NT2/D1 (cell line): ENCODE data around the gene RAPH1.

Experiments used
- DNase-seq: peaks from one replicate; pipeline ENCODE4 v3.0.0-alpha.2; 2011; ENCODE audit warnings: low read depth, low spot score
- H3K27me3 ChIP-seq: 2 replicates; pipeline ENCODE4 v1.6.0; 2011; ENCODE audit warnings: mild to moderate bottlenecking; ENCODE audit not compliant: insufficient read length, insufficient read depth
- H3K36me3 ChIP-seq: 2 replicates; pipeline ENCODE4 v1.6.1; 2011; ENCODE audit warnings: mild to moderate bottlenecking, low read length, mixed read lengths; ENCODE audit not compliant: insufficient read depth, insufficient read length
- H3K4me1 ChIP-seq: 2 replicates; pipeline ENCODE4 v1.5.1; 2011; ENCODE audit not compliant: insufficient read depth, insufficient read length
- H3K4me3 ChIP-seq: 2 replicates; pipeline ENCODE4 v1.5.1; 2011; ENCODE audit warnings: low read depth; ENCODE audit not compliant: insufficient read length
- H3K9ac ChIP-seq: 2 replicates; pipeline ENCODE4 v1.6.0; 2011; ENCODE audit warnings: low read depth; ENCODE audit not compliant: insufficient read length
- H3K9me3 ChIP-seq: 2 replicates; pipeline ENCODE4 v1.5.1; 2011; ENCODE audit warnings: mild to moderate bottlenecking, low read length; ENCODE audit not compliant: insufficient read depth
- SUZ12 ChIP-seq: IDR thresholded peaks from 2 replicates; pipeline ENCODE4 v1.6.1; 2011; ENCODE audit not compliant: insufficient read length, insufficient read depth; ENCODE audit errors: extremely low read depth
- YY1 ChIP-seq: IDR thresholded peaks from 2 replicates; pipeline ENCODE4 v1.6.1; 2011; ENCODE audit not compliant: insufficient read length, insufficient read depth
- ZNF274 ChIP-seq: IDR thresholded peaks from 2 replicates; pipeline ENCODE4 v1.6.1; 2011; ENCODE audit warnings: mild to moderate bottlenecking, low read depth, low read length

RAPH1 gene

DNA sequence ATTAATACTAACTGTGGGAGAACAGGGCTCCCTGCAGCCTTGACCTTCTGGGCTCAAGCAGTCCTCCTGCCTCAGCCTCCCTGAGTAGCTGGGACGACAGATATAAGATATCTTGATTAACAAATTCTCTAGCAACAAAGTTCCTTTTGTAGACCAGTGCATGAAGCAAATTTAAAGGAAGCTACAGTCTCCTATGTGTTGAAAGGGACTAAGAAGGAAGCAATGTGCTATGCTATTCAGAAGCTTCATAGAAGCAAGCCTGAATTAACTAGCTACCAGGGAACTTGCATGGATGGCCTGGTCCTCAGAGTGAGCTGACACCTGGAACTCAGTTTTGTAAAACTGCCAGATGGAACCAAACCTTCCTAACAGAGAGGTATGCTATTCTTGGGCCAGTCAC is 33.2 kb downstream of the RAPH1 start:
- DNase-seq, result no peak
- Histone ChIP-seq H3K4me1 (no peaks in the 10 kb centered on the region), H3K36me3 (peaks cover 7% of the 10 kb centered on the region), H3K9ac (no peak overlapping the region), H3K9me3 (peaks cover 34% of the 10 kb centered on the region), H3K27me3 (no peaks in the 10 kb centered on the region), H3K4me3 (no peak overlapping the region)
- TF ChIP-seq ZNF274 (no peak), YY1 (no peak), SUZ12 (no peak)

DNA sequence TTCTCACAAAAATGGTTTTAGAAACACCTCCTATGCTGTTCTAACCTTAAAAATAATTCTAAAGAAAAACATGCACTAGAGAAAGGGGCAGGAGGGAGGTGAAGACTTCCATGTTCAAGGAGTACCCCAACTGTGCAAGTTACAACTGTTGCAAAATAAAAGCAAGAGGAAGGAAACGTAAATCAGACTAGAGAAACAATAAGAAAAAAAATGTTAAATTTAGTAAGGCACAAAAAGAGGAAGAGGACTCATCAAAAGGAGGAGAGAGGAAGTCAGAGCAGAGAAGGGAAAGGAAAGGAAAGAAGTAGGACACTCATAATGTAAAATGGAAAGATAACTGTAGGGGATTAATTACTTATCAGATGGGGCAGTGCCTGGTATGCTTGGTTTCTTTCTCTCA is 34.1 kb downstream of the RAPH1 start:
- H3K27me3 ChIP-seq, result no peaks in the 10 kb centered on the region
- H3K9me3 ChIP-seq, result peaks cover 29% of the 10 kb centered on the region
- no peak for DNase-seq
- H3K4me1 ChIP-seq, result no peaks in the 10 kb centered on the region
- H3K9ac ChIP-seq, result no peak overlapping the region
- no peak overlapping the region for H3K4me3 ChIP-seq
- TF ChIP-seq YY1 (no peak), SUZ12 (no peak), ZNF274 (no peak)
- H3K36me3 ChIP-seq, result peaks cover 7% of the 10 kb centered on the region

DNA sequence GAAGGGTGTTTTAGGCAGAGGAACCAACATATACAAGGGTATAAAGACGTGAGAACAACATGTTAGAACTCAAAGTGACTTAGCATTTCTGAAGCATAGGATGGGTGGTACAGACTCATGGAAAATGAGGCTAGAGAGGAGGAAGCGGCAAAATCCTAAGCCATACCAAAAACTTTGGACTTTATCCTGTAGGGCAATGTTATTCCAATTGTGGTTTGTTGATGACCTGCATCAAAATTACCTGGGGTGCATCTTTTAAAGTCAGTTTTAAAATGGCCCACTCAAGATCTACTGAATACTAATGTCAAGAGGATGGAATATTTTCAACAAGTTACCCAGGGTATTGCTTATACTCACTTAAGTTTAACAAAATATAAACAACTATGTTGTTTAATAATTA is 34.8 kb downstream of the RAPH1 start:
- no peaks in the 10 kb centered on the region for H3K4me1 ChIP-seq
- H3K9me3 ChIP-seq, result peaks cover 22% of the 10 kb centered on the region; the same call in 1 of the 2 replicates
- H3K36me3 ChIP-seq, result peaks cover 4% of the 10 kb centered on the region
- no peak overlapping the region for H3K4me3 ChIP-seq
- DNase-seq, result no peak
- H3K27me3 ChIP-seq, result no peaks in the 10 kb centered on the region
- TF ChIP-seq YY1, result no peak
- no peak for TF ChIP-seq SUZ12
- no peak for TF ChIP-seq ZNF274
- H3K9ac ChIP-seq, result no peak overlapping the region

DNA sequence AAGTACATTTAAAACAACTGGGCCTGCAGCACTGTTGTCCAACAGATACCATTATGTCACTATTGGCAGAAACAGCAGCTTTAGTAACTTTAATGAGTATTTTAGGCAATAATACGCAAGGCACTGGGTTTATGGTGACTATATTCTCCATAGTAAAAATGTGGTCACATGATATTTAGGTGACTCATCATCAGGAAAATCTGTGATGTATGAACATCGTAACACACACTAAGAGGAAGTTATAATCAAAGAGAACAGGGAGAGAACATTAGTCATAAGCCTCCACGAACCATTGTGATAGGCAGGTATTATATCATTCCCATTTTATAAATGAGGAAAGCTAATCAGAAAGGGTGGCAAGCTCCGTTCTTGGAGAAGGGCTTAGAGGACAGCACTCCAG is 36.9 kb downstream of the RAPH1 start:
- DNase-seq, result no peak
- peaks cover 2% of the 10 kb centered on the region; the same call in 1 of the 2 replicates for H3K9me3 ChIP-seq
- no peaks in the 10 kb centered on the region for H3K27me3 ChIP-seq
- H3K4me1 ChIP-seq, result no peaks in the 10 kb centered on the region
- TF ChIP-seq YY1 (no peak), SUZ12 (no peak), ZNF274 (no peak)
- no peak overlapping the region for H3K4me3 ChIP-seq
- H3K36me3 ChIP-seq, result peaks cover 16% of the 10 kb centered on the region
- H3K9ac ChIP-seq, result no peak overlapping the region

DNA sequence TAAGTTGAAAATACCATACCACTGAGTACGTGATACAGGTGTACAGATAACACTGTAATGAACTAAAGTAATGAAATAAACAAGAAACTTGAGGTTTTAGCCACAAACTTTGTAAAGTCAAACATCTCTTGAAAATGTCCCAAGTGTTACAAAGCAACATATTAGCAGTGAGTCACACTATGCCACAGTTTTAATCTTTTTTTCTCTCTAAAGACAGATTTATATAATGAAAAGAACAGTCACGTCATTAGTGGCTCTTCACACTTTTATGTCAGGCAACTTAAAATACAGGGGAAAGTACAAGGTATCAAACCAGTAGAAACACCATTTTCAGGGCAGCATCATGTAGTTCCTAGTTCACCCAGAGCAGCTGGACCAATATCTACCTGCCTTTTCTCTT is 42.1 kb downstream of the RAPH1 start:
- H3K9me3 ChIP-seq, result no peaks in the 10 kb centered on the region
- no peak overlapping the region for H3K4me3 ChIP-seq
- no peak for DNase-seq
- H3K4me1 ChIP-seq, result no peaks in the 10 kb centered on the region
- TF ChIP-seq SUZ12 (no peak), YY1 (no peak), ZNF274 (no peak)
- H3K27me3 ChIP-seq, result no peaks in the 10 kb centered on the region
- H3K9ac ChIP-seq, result no peak overlapping the region
- H3K36me3 ChIP-seq, result peaks cover 42% of the 10 kb centered on the region

DNA sequence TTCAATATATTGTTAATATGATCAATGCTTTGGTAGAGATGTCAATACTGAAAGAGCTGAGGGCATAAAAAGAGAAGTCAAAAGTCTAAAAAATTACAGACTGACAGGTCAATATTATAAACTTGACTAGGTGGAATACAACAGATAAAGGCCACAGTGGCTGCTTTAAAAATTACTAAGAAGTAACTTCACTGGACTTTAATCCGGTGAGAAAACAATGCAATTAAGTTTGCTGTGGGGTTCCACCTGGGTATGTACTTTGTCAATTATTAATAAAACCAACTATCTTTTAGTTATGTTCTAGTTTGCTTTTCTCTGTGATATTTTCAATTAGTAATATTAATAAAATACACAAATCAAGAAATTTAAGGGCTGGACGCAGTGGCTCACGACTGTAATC is 44.7 kb downstream of the RAPH1 start:
- Histone ChIP-seq H3K4me3 (no peak overlapping the region), H3K27me3 (no peaks in the 10 kb centered on the region), H3K9ac (no peak overlapping the region), H3K4me1 (no peaks in the 10 kb centered on the region), H3K36me3 (peaks cover 52% of the 10 kb centered on the region), H3K9me3 (no peaks in the 10 kb centered on the region)
- DNase-seq, result no peak
- no peak for TF ChIP-seq ZNF274

DNA sequence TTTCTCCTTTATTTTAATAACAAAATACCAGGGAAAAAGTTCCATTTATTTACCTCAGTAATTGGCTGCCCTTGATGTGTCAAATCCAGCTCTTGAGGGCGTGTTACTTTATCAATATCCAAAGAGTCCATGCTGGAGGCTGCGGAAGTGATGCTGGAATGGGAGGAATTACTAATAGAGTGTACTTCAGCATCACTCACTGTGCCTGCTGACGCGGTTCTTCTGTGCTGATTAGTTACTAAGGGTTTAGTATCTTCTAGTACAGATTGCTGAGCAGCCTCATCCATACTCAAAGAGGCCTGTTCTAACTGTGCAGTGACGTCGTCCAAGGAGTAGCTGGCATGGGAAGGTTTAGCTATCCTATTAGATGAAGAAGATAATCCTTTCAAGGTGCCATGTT is 45.6 kb downstream of the RAPH1 start:
- Histone ChIP-seq H3K9ac (no peak overlapping the region), H3K4me1 (no peaks in the 10 kb centered on the region), H3K27me3 (no peaks in the 10 kb centered on the region), H3K36me3 (peaks cover 55% of the 10 kb centered on the region), H3K4me3 (no peak overlapping the region), H3K9me3 (no peaks in the 10 kb centered on the region)
- TF ChIP-seq ZNF274 (no peak), YY1 (no peak), SUZ12 (no peak)
- no peak for DNase-seq
